Uterus (tissue), 4 donors: ENCODE data around the gene HS6ST3. TPM values are rescaled to one million over a fixed set of nuclear protein-coding genes. Genes with fewer than 3 reads are reported as not detected.

Experiments used
- DNase-seq, 2 donors: peaks; one replicate each; pipeline ENCODE4 v3.0.0-alpha.2; 2019 to 2020
- H3K27ac ChIP-seq, 2 donors: fragments of 200-600 bp; sonication (generic); 1 replicate in 1 of 2; 2 replicates in 1 of 2; pipeline ENCODE4 v1.5.1; 2016 to 2018
- H3K27me3 ChIP-seq, 2 donors: fragments of 200-600 bp; sonication (generic); one replicate each; pipeline ENCODE4 v1.5.1; 2018 to 2019; ENCODE audit warnings: control low read depth in 1 of 2
- H3K36me3 ChIP-seq, 2 donors: fragments of 200-600 bp; sonication (generic); one replicate each; pipeline ENCODE4 v1.5.1; 2019; ENCODE audit warnings: control low read depth in 1 of 2
- H3K4me1 ChIP-seq, 2 donors: fragments of 200-600 bp; sonication (generic); one replicate each; pipeline ENCODE4 v1.5.1; 2018 to 2019; ENCODE audit warnings: control low read depth in 1 of 2
- H3K4me3 ChIP-seq, 2 donors: fragments of 200-600 bp; sonication (generic); 1 replicate in 1 of 2; 2 replicates in 1 of 2; pipeline ENCODE4 v1.5.1; 2018 to 2019; ENCODE audit warnings: mild to moderate bottlenecking in 1 of 2
- H3K9me3 ChIP-seq, 2 donors: fragments of 200-600 bp; sonication (generic); one replicate each; pipeline ENCODE4 v1.5.1; 2019; ENCODE audit warnings: control low read depth in 1 of 2
- POLR2A ChIP-seq, 2 donors: fragments of 450-650 bp; IDR thresholded peaks; one replicate each; pipeline ENCODE4 v1.6.1; 2016; ENCODE audit warnings: antibody characterized with exemption in 2 of 2, mild to moderate bottlenecking in 1 of 2, moderate library complexity in 1 of 2
- intact Hi-C: fragments of 100-400 bp; cut with DNase I; formaldehyde crosslinking; loops from one replicate; pipeline ENCODE4 v1.15.1; 2023; ENCODE audit warnings: low total_unique reads
- total RNA-seq, 4 donors: library from RNA; depleted of rRNA in 3 of 4; stranded (reverse); fragments of >200 nt in 3 of 4; gene quantifications; one replicate each; pipeline versions ENCODE4 v1.1.0 to v1.2.4, GENCODE V29; 2014 to 2023
- TF ChIP-seq, protein P1 (sequence below), 4 experiments: fragments of 200-600 bp in 2 of 4; fragments of 450-650 bp in 2 of 4; sonication (generic) in 2 of 4; IDR thresholded peaks; one replicate each; pipeline ENCODE4 v1.5.1; 2016 to 2019; ENCODE audit warnings: antibody characterized with exemption in 4 of 4, mild to moderate bottlenecking in 2 of 4, moderate library complexity in 1 of 4
- donor health status: DM: yes; HTN: yes; CAD: no.

Gene HS6ST3
- total RNA-seq, 4 donors from 2014 or later: 1.3 to 8.7 (median 5.3) TPM

DNA sequence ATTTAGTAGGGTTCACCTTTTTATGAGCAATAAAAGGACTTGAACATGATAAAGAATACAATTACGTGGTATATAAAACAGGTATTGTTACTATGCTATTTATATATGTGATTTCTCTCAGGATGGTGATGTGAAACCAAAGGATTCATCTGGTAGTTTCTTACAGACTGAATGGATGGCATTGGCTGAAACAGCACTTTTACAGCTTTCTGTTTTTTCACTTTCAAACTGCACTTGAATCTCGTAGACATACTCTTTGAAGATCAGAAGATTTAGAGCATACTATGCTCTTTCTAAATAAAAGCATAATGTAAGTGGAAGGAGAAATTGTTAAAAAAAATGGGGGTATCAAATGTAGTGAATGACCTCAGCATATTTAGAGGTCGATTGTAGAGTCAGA, 354.8 kb downstream of the HS6ST3 start:
- Histone ChIP-seq H3K9me3 (no peaks in the 10 kb centered on the region), H3K36me3 (no peaks in the 10 kb centered on the region), H3K4me1 (no peaks in the 10 kb centered on the region), H3K27ac (no peak overlapping the region), H3K4me3 (no peak overlapping the region), H3K27me3 (no peaks in the 10 kb centered on the region)
- TF ChIP-seq POLR2A (IDR thresholded peaks at IDR 0.05): no peak
- TF ChIP-seq, protein P1, sequence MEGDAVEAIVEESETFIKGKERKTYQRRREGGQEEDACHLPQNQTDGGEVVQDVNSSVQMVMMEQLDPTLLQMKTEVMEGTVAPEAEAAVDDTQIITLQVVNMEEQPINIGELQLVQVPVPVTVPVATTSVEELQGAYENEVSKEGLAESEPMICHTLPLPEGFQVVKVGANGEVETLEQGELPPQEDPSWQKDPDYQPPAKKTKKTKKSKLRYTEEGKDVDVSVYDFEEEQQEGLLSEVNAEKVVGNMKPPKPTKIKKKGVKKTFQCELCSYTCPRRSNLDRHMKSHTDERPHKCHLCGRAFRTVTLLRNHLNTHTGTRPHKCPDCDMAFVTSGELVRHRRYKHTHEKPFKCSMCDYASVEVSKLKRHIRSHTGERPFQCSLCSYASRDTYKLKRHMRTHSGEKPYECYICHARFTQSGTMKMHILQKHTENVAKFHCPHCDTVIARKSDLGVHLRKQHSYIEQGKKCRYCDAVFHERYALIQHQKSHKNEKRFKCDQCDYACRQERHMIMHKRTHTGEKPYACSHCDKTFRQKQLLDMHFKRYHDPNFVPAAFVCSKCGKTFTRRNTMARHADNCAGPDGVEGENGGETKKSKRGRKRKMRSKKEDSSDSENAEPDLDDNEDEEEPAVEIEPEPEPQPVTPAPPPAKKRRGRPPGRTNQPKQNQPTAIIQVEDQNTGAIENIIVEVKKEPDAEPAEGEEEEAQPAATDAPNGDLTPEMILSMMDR (IDR thresholded peaks at IDR 0.05): no peak
- DNase-seq: no peak
- intact Hi-C loops: no loop called here

DNA sequence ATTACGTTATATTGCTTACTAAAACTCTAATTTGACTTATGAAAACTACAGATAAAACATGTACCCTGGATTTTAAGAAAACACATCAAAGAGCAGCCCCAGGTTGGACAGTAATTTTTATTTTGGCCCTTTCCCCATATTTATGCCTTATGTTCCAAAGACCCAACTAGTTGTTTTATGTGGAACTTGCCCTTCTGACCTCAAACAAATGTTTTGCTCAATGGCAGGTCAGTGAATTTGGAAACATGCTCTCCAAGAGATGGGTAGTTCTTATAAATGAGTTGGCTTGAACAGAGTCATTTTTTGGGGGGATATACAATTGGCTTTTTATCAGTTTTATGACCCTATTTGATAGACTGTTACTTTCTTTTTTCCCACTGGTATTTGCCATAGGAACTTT, 360.0 kb downstream of the HS6ST3 start:
- TF ChIP-seq POLR2A (IDR thresholded peaks at IDR 0.05): no peak
- TF ChIP-seq, protein P1 (IDR thresholded peaks at IDR 0.05): no peak
- intact Hi-C loops: no loop called here
- Histone ChIP-seq H3K27me3 (no peaks in the 10 kb centered on the region), H3K4me3 (no peak overlapping the region), H3K4me1 (no peaks in the 10 kb centered on the region), H3K27ac (no peak overlapping the region), H3K9me3 (no peaks in the 10 kb centered on the region), H3K36me3 (no peaks in the 10 kb centered on the region)
- DNase-seq: no peak

DNA sequence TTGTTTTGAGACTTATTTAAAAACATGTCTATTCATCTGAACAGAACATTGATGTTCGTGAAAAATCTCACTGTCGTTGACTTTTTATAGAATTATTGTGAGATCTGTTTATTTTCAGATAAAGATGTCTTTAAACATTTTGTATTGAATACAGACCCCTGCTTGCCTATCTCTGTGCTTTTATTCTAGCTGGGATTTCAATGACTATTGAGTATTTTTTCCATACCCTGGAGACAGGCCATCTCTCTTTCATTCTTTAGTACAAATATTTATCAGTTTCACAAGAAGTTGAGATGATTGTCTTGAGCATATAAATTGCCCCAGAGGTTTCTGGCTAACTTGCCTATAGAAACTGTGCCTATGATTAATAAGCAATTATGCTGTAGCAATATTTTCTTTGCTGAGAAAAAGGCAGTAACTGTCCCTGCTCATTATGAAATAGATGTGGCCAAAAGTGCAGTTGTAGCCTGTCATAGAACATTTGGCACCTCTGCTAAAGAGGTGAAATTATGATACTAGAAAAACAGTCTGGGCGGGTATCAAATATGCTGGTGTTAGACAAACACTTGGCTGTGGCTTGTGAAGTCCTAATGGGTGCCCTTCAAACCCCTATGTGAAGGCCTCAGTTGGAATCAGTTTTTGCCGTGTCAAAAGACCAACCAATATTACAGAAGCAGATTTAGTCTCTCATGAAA, 360.6 kb downstream of the HS6ST3 start:
- Histone ChIP-seq H3K27me3 (no peaks in the 10 kb centered on the region), H3K4me1 (no peaks in the 10 kb centered on the region), H3K36me3 (no peaks in the 10 kb centered on the region), H3K9me3 (no peaks in the 10 kb centered on the region), H3K27ac (no peak overlapping the region), H3K4me3 (no peak overlapping the region)
- no peak for DNase-seq
- TF ChIP-seq, protein P1 (IDR thresholded peaks at IDR 0.05): no peak
- no peak for TF ChIP-seq POLR2A (IDR thresholded peaks at IDR 0.05)
- intact Hi-C loops: no loop called here

DNA sequence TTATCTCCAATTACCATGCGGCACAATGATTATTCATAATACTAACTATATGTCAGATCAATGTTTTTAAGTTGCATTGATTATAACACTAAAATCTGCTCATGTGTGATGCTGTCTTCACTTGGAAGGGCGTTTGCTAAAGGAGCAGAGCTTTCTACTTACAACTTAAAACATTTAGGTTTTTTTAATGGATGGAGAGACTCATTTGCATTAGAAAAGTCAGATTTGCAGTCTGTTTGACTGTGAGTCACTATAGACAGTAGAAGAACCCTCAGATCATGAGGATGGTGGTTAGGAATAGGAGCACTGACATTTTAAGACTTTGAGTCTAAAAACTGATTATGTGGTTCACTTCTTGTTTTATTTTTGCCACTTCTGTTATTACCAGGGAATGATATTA, 364.6 kb downstream of the HS6ST3 start:
- Histone ChIP-seq H3K4me1 (no peaks in the 10 kb centered on the region), H3K27me3 (no peaks in the 10 kb centered on the region), H3K36me3 (no peaks in the 10 kb centered on the region), H3K9me3 (no peaks in the 10 kb centered on the region), H3K27ac (no peak overlapping the region), H3K4me3 (no peak overlapping the region)
- TF ChIP-seq, protein P1 (IDR thresholded peaks at IDR 0.05): no peak
- no peak for TF ChIP-seq POLR2A (IDR thresholded peaks at IDR 0.05)
- intact Hi-C loops: no loop called here
- DNase-seq: no peak

DNA sequence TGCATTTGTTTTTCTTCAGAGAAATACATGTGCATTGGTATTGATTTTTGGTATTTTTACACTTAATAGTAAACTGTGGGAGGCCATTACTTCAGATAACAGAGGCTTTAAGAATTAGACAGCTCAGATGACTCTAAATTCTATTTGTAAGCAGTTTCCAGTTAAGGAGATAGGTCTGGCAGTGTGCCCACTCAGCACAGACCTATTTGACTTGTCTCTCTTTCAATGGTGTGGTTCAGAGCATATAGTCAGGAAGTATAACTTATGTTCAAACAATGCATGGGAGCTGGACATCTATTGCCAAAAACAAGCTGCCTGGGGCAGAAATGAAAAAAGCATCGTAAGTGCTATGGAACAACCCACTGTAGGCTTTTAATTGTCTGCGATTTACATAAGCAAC, 370.7 kb downstream of the HS6ST3 start:
- Histone ChIP-seq H3K36me3 (no peaks in the 10 kb centered on the region), H3K27ac (no peak overlapping the region), H3K9me3 (no peaks in the 10 kb centered on the region), H3K27me3 (no peaks in the 10 kb centered on the region), H3K4me3 (no peak overlapping the region), H3K4me1 (no peaks in the 10 kb centered on the region)
- no peak for DNase-seq
- TF ChIP-seq POLR2A (IDR thresholded peaks at IDR 0.05): no peak
- TF ChIP-seq, protein P1 (IDR thresholded peaks at IDR 0.05): no peak
- intact Hi-C loops: no loop called here
